GM18511 (cell line): Measurements from ENCODE around the gene PANX2.

Experiments used
- ATAC-seq: cut with Tn5 transposase; IDR thresholded peaks from one replicate; pipeline ENCODE4 v1.9.1; 2021; ENCODE audit warnings: mild to moderate bottlenecking, moderate library complexity; ENCODE audit not compliant: unreplicated experiment

PANX2 gene

DNA sequence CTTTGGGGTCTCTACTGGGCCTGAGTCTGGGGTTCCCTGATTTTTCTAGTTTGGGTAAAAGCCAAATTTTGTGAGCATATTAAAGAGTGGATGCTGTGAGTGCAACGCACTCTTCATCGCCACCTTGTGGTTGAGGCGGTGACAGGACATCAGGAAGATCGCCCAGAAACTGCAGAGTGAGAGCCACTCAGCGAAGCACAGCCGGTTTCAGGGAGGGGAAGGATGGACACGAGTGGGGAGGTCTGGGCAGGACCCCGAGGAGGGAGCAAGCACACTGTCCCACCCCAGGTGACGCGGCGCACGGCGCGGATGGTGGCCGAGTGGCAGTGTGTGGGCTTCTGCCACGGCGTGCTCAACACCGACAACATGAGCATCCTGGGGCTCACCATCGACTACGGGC is 39.4 kb downstream of the PANX2 start:
- ATAC-seq, result no peak

DNA sequence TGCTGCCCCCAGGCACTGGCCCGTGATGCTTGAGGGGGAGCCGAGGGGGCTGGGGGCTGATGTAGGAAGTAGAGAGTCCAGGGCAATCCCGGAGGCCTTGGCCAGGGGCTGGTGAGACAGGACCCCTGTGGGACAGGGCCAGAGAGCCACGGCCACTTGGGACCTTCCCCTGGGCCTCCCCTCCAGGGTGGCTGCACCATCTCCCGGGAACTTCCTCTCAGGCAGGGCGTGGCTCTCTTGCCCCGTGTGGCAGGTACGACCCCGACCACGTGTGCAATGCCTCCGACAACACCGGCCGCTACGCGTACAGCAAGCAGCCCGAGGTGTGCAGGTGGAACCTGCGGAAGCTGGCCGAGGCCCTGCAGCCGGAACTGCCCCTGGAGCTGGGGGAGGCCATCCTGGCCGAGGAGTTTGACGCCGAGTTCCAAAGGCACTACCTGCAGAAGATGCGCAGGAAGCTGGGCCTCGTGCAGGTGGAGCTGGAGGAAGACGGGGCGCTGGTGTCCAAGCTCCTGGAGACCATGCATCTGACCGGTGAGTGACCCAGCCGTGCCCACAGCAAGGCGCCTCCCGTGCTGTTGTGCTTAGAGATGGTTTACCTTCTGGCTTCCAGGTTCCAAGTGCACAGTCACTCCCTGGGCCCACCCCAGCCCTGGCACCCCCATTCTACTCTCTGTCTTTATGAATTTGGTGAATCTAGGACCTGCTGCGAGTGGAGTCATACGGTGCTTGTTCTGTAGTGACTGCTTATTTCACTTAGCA is 40.0 kb downstream of the PANX2 start:
- ATAC-seq, result no peak

DNA sequence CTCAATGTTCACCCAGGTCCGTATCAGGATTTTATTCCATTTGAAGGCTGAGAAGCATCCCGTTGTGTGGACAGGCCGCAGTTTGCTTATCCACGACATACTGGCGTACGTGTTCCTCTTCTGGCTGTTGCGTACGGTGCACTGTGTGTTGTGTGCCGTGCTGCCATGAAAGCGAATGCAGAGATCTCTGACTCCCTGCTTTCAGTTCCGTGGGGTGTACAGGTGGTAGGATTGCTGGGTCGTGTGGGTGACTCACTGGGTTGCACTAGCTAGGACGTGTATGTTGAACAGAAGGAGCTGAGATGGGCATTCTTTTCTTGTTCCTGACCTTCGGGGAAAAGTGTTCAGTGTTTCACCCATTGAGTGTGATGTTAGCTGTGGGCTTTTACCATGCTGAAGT is 40.6 kb downstream of the PANX2 start:
- no peak for ATAC-seq

DNA sequence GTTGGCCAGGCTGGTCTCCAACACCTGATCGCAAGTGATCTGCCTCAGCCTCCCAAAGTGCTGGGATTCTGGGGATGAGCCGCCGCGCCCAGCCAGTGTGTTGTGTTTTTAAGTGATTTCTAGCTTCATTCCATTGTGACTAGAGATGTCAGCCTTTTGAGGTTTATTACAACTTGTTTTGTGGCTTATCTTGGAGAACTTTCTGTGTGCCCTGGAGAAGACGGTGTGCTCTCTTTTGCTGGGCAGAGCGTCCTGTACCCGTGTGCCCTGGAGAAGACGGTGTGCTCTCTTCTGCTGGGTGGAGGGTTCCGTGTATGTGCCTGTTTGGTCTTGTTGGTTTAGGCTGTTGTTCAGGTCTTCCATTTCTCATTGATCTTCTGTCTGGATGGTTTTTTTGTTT is 42.7 kb downstream of the PANX2 start:
- no peak for ATAC-seq

DNA sequence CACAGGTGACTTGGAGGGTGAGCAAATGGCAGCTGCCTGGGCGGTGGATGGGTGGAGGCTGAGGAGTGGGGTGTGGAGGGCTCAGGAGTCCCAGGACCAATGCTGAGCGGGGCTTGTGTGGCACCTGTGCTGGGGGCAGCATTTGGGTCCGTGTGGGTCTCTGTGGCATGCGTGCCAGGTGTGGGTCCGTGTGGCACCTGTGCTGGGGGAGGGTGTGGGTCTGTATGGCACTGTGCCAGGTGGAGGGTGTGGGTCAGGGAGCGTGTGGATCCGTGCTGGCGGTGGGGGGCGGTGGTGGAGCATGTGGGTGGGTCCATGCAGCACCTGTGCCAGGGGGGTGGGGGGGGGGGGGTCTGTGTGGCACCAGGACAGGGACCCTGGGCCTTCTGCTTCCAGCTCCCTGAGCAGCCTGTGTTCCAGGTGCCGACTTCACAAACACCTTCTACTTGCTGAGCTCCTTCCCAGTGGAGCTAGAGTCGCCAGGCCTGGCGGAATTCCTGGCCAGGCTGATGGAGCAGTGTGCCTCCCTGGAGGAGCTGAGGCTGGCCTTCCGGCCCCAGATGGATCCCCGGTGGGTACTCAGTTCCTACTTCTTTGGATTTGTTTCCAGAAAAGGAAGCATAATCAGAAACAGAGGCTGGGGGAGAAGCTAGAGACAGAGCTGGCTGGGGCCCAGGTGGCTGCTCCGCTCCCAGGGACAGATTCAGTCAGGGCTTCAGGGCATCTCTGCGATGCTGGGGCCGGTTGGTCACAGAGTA is 44.9 kb downstream of the PANX2 start:
- no peak for ATAC-seq

DNA sequence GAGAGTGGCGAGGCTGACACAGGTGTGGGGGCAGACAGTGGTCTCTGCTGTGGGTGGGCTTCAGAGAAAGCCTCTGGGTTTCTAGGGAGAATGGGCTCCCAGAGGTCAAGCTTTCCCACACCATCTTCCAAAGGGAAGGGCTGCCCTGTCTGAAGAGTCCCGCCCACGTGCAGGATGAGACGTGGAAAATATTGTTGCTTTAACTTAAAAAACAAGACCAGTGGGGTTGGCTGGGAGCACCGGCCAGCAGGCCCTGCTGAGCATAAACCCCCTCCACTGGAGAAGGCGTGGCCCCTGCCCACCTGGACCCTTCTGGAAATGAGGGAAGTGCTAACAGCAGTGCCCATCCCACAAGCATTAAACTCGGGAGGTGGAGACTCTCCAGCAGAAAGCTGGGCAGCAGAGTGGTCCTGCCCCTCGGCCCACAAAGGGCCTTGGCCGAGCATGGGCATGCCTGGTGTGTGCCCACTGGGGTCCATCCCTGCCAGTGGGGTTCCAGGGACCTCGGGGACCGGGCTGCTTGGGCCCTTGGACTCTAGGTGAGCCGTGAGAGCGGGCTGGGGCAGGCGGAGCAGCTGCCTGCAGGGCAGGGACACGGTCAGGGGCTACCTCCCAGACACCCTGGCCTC is 45.6 kb downstream of the PANX2 start:
- ATAC-seq, result no peak

DNA sequence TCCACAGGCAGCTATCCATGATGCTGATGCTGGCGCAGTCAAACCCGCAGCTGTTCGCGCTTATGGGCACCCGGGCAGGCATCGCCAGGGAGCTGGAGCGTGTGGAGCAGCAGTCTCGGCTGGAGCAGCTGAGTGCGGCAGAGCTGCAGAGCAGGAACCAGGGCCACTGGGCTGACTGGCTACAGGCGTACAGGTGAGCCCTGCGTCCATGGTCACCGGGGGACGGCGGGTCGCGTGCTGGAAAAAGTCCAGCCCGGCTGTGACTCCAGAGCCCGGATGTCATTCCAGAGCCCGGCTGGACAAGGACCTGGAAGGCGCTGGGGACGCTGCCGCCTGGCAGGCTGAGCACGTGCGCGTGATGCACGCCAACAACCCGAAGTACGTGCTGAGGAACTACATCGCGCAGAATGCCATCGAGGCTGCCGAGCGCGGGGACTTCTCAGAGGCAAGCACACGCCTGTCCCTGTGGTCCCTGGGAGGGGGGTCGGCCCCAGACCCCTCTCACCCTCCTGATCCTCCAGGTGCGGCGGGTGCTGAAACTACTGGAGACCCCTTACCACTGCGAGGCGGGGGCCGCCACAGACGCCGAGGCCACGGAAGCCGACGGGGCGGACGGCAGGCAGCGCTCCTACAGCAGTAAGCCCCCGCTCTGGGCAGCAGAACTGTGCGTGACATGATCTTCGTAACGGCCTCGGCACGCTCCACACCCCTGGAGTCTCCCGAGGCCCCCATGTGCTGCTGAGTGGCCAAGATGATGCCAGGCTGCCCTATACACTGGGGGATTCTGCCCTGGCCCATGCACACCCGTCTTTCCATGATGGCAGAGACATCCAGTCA is 46.4 kb downstream of the PANX2 start:
- ATAC-seq, result no peak

DNA sequence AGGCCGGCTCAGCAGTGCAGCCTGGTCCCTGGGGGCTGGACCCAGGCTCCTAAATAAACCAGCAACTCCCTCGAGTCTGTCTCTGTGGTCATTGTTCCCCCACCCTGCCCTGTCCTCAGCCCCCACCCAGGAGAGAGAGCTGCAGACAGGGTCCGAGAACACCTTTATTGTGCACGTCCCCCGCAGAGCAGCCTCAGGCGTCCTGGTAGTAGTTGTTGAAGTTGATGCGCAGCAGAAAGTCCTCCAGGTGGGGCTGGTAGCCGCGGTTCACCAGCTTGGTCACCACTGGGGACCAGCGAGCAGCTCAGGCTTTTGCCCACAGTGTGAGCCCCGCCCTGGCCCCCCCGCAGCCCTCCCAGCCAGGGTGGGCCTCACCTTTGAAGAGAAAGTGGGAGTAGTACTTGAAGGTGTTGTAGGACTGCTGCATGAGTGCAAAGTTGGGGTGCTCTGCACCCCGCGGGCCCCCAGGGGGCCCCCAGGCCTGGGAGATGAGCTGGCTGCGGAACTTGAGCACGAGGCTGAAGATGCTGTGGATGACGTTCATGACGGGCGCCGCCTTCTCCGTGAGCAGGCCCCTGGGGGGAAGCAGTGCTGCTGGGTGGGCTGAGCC is 47.1 kb downstream of the PANX2 start:
- ATAC-seq, result no peak

DNA sequence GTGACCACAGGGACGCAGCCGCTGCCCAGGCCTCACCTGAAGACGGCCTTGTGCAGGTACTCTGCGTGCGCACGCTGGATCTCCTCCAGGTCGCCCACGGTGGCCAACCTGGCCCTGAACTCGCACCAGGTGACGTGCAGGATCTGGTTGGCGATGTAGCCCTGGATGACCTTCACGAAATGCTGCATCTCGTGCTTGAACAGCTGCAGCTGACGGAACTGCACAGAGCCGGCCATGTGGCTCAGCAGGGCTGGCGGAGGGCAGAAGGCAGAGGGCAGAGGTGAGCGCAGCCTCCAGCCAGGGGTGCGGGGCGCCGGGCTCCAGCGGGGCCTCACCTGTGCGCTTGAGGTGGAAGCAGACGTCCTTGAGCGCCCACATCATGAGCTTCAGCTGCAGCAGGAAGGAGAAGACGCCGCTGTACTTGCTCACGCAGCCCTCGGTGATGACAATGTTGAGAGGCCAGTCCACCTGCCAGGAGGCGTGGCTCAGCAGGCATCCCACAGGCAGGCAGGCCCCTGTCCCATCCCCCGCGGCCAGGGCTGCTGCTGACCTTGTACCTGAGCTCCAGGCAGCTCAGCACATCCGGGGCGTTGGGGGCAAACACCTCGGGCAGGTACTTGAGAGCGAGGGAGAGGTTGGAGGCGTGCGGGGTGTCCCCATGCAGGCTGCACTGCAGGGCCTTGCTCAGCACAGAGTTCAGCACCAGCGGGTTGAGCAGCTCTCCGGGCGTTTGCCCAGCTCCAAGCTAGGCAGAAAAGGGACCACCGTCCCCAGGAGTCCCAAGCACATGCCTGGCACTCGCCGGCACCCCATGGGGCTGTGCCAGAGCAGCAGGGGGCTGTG is 47.8 kb downstream of the PANX2 start:
- ATAC-seq, result no peak

DNA sequence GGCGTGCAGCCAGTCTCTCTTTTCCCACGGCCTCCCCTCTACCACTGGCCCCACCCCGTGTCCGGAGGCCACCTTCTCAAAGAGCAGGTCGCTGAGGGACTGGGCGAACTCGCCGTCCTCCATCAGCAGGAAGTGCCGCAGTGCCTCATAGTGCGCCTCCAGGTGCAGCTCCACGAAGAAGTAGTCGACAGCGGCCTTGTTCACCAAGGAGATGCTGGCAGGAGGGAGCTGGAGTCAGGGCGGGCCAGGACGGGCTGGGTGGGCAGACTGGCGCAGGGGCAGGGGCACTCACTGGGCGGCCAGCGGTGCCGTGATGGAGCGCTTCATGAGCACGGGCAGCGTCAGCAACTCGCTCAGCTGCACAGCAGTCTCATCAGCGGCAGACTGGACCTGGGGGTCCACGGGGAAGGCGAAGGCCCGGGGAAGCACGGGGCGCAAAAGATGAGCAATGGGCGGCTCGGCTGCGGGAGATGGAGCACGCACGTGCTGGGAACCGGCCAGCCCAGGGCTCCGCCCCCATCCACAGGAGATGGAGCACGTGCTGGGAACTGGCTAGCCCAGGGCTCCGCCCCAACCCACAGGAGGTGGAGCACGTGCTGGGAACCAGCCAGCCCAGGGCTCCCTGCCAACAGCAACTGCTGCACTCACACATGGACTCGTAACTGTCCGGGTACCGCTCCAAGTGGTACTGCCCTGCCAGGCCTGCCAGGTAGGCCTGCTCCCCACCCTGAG is 48.6 kb downstream of the PANX2 start:
- no peak for ATAC-seq

DNA sequence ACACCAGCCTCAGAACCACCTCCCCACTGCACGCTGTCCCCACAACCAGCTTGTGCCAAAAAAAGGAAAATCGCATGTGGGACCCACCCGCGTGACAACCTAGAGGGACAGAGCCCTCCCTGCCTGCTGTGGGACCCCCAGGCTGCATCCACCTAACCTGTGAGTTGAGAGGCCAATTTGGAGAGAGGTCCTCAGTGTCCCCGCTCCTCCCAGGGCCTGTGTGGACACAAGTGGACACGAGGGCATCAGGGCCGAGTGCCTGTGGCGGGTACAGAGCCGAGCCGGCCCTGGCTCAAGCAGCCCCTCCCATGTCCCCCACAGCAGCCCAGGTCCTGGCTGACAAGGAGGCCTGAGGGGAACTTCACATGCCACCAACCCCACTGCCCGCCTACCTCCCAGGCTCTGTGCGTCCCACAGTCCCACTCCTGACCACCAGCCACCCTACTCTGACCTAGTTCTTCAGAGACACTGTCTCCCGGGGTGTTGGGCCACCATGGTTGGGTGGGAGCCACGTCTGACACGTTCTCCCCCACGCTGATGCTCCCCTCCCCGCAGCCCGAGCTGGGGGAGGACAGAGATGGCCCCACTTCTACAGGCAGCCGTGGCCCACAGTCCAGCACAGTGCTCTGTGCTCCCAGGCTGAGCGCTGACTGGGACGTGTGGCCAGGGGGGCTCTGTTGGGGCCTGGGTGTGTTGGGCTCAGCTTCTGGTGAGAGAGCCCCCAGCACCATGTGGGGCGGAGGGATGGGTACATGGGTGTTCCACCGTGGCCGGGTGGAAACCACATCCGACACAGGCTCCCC is 49.5 kb downstream of the PANX2 start:
- no peak for ATAC-seq

DNA sequence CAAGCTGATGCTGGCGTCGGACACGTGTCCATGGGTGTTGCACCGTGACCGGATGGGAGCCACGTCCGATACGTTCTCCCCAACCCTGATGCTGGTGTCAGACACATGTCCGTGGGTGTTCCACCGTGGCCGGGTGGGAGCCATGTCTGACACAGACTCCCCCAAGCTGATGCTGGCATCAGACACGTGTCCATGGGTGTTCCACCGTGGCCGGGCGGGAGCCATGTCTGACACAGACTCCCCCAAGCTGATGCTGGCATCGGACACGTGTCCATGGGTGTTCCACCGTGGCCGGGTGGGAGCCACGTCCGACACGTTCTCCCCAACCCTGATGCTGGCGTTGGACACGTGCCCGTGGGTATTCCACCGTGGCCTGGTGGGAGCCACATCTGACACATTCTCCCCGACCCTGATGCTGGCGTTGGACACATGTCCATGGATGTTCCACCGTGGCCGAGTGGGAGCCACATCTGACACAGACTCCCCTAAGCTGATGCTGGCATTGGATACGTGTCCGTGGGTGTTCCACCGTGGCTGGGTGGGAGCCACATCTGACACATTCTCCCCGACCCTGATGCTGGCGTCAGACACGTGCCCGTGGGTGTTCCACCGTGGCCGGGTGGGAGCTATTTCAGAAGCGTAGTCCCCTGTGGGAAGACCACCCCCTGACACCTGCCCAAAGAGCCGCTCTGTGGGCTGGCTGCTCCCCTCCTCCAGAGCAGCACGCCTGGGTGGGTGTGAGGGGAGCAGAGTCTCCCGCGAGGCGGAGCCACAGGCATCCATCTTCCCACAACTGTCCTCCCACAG is 50.3 kb downstream of the PANX2 start:
- ATAC-seq, result no peak

DNA sequence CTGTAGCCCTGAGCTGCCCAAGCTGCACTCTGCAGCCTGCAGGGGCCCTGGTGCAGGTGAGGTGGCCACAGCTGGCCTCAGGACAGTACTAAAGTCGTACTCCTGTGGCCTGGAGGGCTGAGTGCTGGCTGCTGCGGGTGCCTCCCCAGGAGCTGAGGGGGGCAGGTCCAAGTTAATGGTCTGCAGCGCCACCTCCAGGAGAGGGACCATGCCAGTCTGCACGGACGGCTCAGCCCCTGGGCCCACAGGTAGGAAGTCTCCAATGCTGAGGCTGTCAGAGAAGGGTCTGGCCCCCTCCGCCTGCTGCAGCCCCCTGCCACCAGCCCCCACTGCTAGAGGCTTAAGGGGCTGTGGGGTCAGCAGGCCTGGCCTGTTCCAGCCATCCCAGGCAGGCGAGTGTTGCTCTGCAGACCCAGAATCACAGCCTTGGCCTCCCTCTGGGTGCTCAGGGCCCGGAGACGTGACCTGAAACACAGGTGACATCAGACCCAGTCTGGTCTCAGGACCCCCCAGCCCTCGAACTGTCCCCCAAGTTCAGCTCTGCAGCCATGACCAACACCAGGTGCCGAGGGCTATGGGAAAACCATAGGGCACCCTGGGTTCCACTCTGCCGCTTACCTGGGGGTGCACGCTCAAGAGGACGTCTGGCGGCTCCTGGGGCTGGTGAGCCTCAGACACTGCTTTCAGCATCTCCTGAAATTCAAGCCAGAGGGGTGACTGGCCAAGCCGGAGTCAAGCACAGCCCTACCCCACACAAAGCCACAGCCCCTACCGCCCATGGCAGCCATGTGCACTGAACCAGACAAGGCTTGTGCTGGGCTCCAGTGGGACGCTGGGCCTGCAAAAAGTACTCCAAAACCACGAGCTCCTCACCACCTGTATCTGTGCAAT is 51.1 kb downstream of the PANX2 start:
- no peak for ATAC-seq

DNA sequence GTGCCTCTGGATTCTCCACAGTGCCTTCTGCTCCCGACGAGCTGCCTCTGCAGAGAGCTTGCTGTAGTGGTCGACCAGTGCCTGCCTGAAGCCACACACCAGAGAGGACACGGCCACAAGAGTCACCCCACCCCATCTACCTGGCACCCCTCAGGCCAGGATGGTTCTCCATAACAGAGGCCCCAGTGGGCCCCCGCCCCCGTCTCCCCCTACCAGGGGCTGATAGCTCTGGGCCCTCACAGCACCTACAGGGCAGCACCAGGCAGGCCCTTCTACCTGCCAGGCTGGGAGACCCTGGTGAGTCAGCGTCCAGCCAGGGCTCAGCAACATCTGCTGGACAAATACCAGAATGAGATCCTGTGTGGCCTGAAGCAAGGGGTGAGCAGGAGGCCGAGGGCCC is 52.0 kb downstream of the PANX2 start:
- no peak for ATAC-seq

DNA sequence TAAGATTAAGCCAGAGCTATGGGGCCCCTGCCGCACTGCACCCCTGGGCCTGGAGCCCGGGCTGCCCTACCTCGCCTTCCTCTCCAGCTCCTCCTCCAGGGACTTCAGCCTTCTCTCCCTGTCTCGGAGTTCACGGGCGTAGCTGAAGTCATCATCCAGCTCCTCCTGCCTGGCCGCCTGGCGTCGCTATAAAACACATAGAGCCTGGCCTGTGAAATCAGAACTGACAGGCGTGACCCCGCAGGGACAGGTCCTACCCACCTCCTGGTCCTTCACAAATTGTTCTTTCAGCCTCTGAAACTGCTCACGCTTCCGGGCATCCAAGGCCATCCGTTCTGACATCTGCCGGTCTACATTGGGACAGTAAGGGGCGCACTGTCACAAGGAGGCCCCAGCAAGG is 53.5 kb downstream of the PANX2 start:
- ATAC-seq, result no peak

DNA sequence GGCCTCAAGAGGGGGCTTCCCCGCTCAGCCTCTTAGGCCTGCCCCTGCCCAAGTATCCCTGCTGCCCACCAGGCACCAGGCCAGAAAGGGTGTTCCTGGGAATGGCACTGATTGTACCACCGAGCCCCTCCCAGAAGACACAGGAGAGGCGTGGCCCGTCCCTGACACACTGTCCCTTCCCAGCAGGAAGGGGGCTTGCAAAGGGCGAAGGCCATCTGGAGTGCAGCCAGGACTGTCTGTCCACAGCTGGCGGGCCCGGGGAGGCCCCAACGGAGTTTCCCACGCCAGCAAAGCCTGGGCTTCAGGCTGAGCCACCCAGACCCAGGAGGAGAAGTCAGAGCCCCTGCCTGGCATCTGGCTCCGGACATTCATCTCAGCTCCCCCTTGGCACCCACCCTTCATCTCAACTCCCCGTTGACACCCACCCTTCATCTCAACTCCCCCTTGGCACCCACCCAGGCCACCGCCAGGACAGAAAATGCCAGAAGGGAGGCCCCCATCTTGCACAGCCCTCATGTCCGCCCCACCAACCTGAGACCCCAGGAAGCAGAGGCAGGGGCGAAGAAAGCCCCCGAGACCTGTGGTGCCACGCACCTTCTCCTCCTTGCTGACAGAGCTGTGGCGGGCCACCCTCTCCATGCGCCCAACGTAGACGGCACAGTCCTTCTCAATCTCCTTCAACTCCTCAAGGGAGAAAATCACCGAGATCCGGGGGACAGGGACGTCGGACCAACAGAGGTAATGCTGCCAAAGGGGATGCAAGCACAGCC is 54.9 kb downstream of the PANX2 start:
- no peak for ATAC-seq
